NCI-H524 treated with DMSO at 0.1 percent for 48 hours (cell line): ENCODE results near the gene ATXN7.

Source experiments
- DNase-seq: peaks from one replicate; lab custom pipeline; 2025; lab: John Stamatoyannopoulos, UW

The ATXN7 gene

GRCh38 chr3:63986146-63986545 lies 122.5 kb downstream of the ATXN7 start:
- DNase-seq = no peak

GRCh38 chr3:63986831-63987230 lies 123.2 kb downstream of the ATXN7 start:
- no peak for DNase-seq

DNA sequence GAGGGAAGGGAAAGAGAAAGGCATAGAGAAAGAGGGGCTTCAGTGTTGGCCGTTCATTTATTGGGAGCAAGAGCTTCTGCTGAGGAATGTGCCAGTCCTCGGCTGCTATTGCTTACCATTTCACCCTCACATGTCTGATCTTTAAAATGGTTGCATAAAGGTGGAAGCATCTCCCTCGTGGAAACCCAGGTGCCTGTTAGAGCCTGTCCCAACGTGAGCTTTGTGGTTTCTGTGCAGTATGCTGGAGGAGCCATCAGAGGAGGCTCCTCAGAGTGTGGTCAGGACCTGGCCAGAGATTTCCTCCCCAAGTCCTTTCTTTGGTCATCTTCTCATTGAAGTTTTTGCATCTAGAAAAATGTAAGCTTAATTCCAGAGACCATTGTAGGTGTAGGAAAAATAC lies 125.3 kb downstream of the ATXN7 start:
- no peak for DNase-seq

GRCh38 chr3:63990204-63990603 lies 126.5 kb downstream of the ATXN7 start:
- no peak for DNase-seq

DNA sequence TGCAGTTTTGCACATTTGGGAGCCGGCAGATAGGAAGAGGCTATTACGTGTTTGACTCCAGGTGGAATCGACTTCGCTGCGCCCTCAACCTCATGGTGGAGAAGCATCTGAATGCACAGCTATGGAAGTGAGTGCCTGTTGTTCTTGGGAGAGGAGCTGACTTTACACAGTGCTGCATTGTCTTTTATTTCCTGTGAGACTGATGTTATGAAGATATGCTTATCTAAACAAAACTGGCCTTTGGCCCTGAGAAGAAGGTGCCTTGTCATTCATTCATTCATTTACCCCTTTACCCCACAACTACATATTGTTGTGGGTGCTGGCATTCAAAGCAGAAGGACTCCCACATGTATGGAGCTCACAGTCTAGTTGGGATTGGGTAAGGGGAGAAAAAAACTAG lies 127.1 kb downstream of the ATXN7 start:
- no peak for DNase-seq

DNA sequence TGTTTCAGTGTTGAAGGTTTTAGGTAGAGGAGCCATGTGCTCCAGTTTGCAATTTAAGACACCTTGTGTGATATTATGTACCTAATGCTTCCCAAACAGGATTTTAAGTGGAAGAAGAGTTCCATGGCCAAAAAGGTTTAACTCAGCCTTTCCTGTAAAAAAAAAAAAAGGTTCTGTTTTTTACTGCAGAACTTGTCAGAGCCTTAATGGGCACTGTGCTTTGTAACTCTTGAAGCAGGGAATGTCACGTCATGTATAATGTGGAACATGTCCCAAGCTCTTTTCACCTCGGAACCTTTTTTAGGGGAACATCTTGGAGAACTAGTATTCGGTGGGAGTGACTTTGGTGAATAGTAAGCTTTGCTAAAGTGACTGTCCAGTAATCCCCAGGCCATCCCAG lies 128.0 kb downstream of the ATXN7 start:
- no peak for DNase-seq

DNA sequence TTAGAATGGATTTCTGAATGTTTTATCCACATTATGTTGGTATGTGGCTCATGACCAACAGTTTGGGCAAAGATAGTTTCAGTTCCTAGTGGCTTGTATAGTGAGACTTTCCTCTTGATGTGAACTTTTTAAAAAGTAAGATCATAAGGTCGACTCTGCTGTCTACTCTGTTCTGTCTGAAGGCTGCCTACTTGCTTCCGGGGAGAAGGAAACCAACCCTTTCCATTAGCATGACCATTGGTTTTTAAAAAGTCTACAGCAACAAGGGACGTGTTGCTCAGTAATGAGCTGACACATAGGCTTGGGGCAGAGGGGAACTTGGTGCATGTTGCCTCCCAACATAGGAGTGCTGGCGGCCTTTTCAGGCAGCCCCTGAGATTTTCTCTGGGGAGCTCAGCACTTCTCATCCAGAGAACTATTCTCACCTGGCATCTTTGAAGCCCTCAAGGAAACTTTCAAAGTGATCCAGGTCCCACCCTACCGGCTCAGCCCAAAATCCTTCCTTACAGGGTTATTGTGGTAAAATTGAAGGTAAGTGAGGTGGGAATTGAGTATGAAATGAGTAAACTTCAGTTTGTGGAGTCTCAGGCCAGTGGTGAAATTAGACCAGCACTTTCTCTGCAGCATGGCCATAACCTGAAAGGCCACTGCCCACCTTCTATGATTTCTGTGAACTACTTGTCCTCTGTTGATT lies 129.0 kb downstream of the ATXN7 start:
- no peak for DNase-seq

GRCh38 chr3:63993653-63994079 lies 130.0 kb downstream of the ATXN7 start:
- DNase-seq = no peak

DNA sequence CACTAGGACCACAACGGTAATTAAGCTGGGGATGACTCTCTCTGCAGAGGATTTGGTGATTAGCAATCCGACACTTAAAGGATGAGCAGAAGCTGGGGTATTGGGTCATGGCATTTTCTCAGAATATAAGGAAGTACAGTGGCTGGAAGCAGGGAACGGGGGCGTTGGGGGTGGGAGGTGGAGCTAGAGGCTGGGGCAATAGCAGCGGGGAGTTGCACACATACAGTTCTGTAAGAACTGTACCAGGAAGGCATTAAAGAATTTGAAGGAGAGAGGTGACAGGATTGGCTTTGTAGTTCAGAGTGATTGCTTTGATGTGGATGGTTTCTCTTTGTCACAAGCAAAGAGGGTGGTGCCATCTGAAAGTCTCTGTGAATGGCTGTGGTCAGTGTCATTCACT lies 131.4 kb downstream of the ATXN7 start:
- DNase-seq = no peak

- no peak for DNase-seq
Observed at GRCh38 chr3:63998852-63999754, 135.4 kb downstream of the ATXN7 start.

- DNase-seq = no peak
Observed at GRCh38 chr3:64000453-64001055, 136.9 kb downstream of the ATXN7 start.

GRCh38 chr3:64002233-64002632 lies 138.6 kb downstream of the ATXN7 start:
- no peak for DNase-seq

DNA sequence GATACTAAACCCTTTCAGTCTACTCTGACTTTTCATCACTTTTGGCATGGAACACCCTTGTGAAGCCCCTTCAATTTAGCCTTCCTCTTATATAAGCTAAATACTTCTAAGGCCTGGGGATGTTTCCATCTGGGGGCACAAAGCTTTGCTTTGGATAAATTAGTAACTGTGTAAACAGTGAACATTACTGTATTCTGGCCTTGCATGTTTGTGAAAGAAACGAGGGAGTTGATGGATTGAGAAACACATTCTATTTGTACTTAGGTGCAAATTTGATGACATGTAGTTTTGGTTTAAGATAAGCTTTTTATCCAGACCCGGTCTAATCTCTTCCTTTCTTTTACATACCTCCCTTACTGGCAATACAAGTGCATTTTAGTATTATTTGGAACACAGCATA lies 139.9 kb downstream of the ATXN7 start:
- DNase-seq = no peak

DNA sequence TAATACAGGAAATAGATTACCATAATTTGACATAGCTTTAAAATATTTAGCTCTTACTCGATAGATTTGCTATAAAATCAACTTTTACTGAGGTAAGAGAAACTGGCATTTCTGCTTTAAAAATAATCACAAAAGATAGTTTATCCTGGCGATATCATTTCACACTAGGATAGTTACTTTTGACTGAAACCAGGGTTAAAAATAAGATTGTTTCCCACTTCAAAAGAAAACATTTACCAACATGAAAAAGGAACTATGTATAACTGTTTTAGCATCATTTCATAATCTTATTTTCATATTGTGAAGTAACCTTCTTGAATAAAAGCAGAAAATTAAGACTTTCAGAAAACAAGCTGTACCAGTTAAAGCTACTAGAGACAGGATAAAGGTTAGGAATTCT lies 144.3 kb downstream of the ATXN7 start:
- DNase-seq = no peak

DNA sequence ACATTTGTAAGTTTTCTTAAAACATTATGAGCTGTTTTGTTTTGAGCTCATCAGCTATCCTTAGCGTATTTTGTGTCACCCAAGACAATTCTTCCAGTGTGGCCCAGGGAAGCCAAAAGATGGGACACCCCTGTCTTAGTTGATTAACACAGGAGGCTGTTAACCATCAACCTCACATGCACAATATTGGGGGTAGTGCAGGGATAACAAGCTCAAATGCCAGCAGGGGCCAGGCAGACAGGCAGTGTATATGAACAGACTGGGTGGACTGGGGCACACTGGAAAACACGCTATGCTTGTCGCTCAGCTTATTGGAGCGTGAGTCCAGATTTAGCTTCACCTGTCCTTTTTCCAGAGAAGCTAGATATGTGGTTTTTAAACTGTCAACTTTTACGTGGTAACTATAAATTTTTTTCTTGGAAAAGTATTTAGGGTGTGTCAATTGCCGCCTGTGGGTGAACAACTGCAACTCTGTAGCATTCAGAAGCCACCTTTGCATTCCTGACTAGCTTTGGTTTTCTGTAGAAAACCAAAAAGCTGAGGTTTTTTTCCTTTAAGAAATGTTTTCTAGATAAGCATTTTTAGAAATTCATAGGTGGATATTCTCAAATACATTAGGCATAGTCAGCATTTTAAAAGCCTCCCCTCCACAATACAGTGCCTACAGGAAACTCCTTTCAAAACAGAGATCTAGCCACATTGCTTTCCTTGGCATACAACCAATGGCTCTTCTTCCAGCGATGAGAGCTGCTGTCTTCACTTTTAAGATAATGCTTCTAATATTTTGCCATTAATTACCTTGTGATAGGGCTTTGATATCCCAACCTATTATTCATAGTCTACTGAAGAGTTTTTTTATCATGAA lies 145.1 kb downstream of the ATXN7 start:
- DNase-seq = no peak

DNA sequence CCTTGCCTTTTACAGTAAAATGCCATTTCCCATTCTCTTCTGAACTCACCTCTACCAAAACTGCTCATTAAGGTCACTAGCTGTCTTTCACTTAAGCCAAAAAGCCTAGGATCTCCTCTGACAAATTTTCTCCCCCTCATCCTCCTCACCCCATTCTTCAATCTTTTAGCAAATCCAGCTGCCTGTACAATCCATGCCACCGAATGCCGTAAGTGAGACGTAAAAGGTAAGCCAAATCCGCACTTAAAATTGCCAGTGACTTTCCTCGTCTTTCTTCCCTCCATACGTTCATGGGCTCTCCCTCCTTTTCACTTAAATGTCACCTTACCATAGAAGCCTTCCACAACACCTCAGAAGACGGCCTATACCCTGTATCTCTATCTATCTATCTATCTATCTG lies 145.9 kb downstream of the ATXN7 start:
- no peak for DNase-seq

DNA sequence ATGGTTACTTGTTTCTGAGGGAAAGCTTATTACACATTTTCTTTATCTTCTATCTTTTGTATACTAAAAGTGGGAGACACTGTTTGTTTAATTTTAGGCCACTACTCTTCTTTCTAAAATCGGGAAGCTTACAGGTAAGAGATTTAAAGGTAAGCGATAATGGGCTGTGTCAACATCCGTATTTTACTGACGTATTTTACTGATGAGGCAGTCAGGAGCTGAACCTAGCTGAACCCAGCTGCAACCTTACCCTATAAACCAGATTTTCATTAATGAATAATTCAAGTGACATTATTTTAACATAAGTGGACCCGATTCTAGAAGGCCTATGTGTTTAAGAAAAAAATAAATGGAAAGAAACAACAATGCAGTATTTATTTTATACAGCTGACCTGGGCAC lies 146.5 kb downstream of the ATXN7 start:
- no peak for DNase-seq

DNA sequence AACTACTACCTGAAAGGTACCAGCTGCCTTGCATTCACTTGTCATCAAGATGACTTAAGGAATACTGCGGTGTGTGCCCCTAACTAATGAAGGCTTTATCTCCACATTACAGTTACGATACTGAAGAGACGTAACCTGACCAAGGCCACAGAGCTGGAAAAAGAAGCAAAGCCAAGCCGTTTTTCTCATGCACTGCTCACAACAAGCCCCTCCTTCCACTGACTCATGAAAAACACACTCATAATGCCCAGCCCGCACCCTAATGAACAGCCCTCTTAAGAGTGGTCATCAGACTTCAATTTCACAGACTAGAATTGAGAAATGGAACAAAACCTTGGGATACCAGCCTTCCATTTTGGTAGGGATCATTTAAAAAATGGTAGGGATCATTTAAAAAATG lies 148.0 kb downstream of the ATXN7 start:
- DNase-seq = no peak

- DNase-seq = no peak
Observed at GRCh38 chr3:64016941-64017620, 153.4 kb downstream of the ATXN7 start.

DNA sequence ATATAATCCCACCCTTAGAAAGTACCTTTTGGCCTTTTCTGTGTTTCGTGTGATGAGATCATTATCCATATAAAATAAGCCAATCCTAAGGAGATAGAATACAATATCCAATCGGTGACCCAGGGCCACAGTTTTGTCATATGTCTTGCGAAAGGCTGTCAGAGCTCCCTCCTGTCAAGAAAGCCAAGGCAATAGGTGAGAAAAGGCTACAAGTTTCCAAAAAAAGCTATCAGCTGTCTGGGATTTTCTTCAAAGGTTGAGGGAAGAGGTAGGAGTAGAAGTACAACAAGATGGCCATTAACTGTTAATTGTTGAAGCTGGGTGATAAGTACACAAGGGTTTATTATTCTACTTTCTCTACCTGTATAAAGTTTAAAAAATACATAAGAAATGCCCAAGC lies 155.6 kb downstream of the ATXN7 start:
- DNase-seq = no peak

GRCh38 chr3:64019879-64020278 lies 156.2 kb downstream of the ATXN7 start:
- DNase-seq = no peak
